GM23248 (cell line): ENCODE results near the gene SCOC.

ENCODE experiments used
- EZH2 ChIP-seq: fragments of 200-600 bp; sonication (generic); IDR thresholded peaks from 2 replicates; pipeline ENCODE4 v1.6.1; 2018; ENCODE audit warnings: antibody characterized with exemption, mild to moderate bottlenecking; ENCODE audit not compliant: insufficient read depth, poor library complexity, severe bottlenecking
- EZH2phosphoT487 ChIP-seq: fragments of 200-600 bp; sonication (generic); IDR thresholded peaks from 2 replicates; pipeline ENCODE4 v1.6.1; 2018; ENCODE audit warnings: antibody characterized with exemption, moderate library complexity, mild to moderate bottlenecking, low read depth; ENCODE audit not compliant: insufficient read depth

DNA sequence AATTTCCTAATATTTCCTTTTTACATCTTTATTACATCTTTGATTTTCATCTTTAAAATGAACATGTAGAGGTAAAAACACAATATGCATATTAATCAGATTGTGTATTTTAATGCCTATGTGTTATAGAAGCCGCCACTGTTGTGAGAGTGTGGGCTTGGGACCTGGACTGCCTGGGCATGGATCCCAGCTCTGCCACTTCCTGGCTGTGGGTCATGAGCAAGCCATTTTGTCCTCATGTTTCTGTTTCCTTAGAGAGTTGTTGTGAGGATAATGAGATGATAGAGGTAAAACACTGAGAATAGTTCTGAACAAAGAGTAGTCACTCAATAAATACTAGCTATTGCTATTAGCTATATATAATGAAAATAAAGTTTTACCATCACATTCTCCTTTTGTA, 38.4 kb upstream of the SCOC start:
- no peak for TF ChIP-seq EZH2phosphoT487
- no peak for TF ChIP-seq EZH2
